Stomach (tissue), 4 donors: ENCODE data around the gene POU3F3.

Source experiments
- POLR2A ChIP-seq, 4 donors: fragments of 450-650 bp; IDR thresholded peaks; one replicate each; pipeline ENCODE4 v1.6.1; 2016; ENCODE audit warnings: antibody characterized with exemption in 4 of 4, control low read depth in 2 of 4, mild to moderate bottlenecking in 1 of 4, moderate library complexity in 1 of 4
- TF ChIP-seq, protein P1 (sequence below), 7 experiments: fragments of 450-650 bp in 4 of 7; fragments of 200-600 bp in 3 of 7; sonication (generic) in 3 of 7; IDR thresholded peaks; one replicate each; pipeline ENCODE4 v1.5.1; 2016 to 2019; ENCODE audit warnings: antibody characterized with exemption in 7 of 7, control low read depth in 2 of 7, mild to moderate bottlenecking in 1 of 7

GRCh38 chr2:104863146-104863467 lies 9.2 kb downstream of the POU3F3 start:
- TF ChIP-seq POLR2A (IDR thresholded peaks at IDR 0.05): no peak
- TF ChIP-seq, protein P1, sequence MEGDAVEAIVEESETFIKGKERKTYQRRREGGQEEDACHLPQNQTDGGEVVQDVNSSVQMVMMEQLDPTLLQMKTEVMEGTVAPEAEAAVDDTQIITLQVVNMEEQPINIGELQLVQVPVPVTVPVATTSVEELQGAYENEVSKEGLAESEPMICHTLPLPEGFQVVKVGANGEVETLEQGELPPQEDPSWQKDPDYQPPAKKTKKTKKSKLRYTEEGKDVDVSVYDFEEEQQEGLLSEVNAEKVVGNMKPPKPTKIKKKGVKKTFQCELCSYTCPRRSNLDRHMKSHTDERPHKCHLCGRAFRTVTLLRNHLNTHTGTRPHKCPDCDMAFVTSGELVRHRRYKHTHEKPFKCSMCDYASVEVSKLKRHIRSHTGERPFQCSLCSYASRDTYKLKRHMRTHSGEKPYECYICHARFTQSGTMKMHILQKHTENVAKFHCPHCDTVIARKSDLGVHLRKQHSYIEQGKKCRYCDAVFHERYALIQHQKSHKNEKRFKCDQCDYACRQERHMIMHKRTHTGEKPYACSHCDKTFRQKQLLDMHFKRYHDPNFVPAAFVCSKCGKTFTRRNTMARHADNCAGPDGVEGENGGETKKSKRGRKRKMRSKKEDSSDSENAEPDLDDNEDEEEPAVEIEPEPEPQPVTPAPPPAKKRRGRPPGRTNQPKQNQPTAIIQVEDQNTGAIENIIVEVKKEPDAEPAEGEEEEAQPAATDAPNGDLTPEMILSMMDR (IDR thresholded peaks at IDR 0.05): no peak
